IMR-90 (cell line): ENCODE data around the gene ERBB4. TPM values are rescaled to one million over a fixed set of nuclear protein-coding genes. Genes with fewer than 3 reads are reported as not detected.

Source experiments
- ATAC-seq: fragments of 200-7000 bp; cut with Tn5 transposase; 2 replicates; pipeline ENCODE4 v1.9.1; 2020; ENCODE audit warnings: low read depth, mild to moderate bottlenecking, moderate library complexity
- BruUV-seq: library from RNA; stranded (reverse); fragments of 400-500 nt; replicated peaks from 2 replicates; lab custom pipeline; 2021; lab: Mats Ljungman, UMichigan
- CTCF ChIA-PET: fragments of 300-600 bp; formaldehyde crosslinking; extraction: SDS; loops from one replicate; lab custom pipeline; 2021; ENCODE audit warnings: antibody characterized with exemption; lab: Yijun Ruan, JAX
- POLR2A ChIA-PET: fragments of 300-600 bp; sonication (Branson Sonifier 250); formaldehyde crosslinking; loops from one replicate; lab custom pipeline; 2022; ENCODE audit warnings: antibody characterized with exemption; ENCODE audit not compliant: unreplicated experiment; lab: Charles Lee
- DNase-seq: peaks from one replicate; pipeline ENCODE4 v3.0.0; 2013
- H2AFZ ChIP-seq: replicated peaks from 2 replicates; pipeline ENCODE3; 2013; ENCODE audit warnings: low read length, mild to moderate bottlenecking; ENCODE audit not compliant: poor library complexity
- H2AK5ac ChIP-seq: 2 replicates; pipeline ENCODE4 v1.6.1; 2013; ENCODE audit warnings: low read depth, low read length, inconsistent platforms
- H2AK9ac ChIP-seq: replicated peaks from 2 replicates; pipeline ENCODE3; 2013; ENCODE audit warnings: mild to moderate bottlenecking, low read depth, low read length, moderate library complexity; ENCODE audit not compliant: poor library complexity
- H2BK120ac ChIP-seq: 2 replicates; pipeline ENCODE4 v1.6.1; 2013; ENCODE audit warnings: low read depth, low read length, inconsistent platforms
- H2BK15ac ChIP-seq: 3 replicates; pipeline ENCODE4 v1.6.1; 2013; ENCODE audit warnings: low read depth, low read length, inconsistent platforms
- H2BK20ac ChIP-seq: 2 replicates; pipeline ENCODE4 v1.6.1; 2013; ENCODE audit warnings: low read depth, mild to moderate bottlenecking, inconsistent platforms, low read length, moderate library complexity
- H2BK5ac ChIP-seq: 2 replicates; pipeline ENCODE4 v1.6.1; 2013; ENCODE audit warnings: mild to moderate bottlenecking, low read depth, low read length, inconsistent platforms; ENCODE audit not compliant: poor library complexity, severe bottlenecking
- H3K14ac ChIP-seq: replicated peaks from 2 replicates; pipeline ENCODE4 v1.6.1; 2013; ENCODE audit warnings: low read depth, low read length, inconsistent platforms
- H3K18ac ChIP-seq: 2 replicates; pipeline ENCODE4 v1.6.1; 2013; ENCODE audit warnings: low read depth, low read length, control low read depth
- H3K23ac ChIP-seq: 2 replicates; pipeline ENCODE4 v1.6.1; 2013; ENCODE audit warnings: low read depth, low read length, inconsistent platforms
- H3K27ac ChIP-seq: 2 replicates; pipeline ENCODE4 v1.5.1; 2013; ENCODE audit warnings: mild to moderate bottlenecking, control low read depth, low read length; ENCODE audit not compliant: insufficient read depth
- H3K27me3 ChIP-seq: 2 replicates; pipeline ENCODE4 v1.6.1; 2013; ENCODE audit warnings: low read length; ENCODE audit not compliant: control insufficient read depth, insufficient read depth
- H3K36me3 ChIP-seq: 2 replicates; pipeline ENCODE4 v1.6.1; 2013; ENCODE audit warnings: low read length, mixed read lengths; ENCODE audit not compliant: control insufficient read depth, insufficient read depth
- H3K4ac ChIP-seq: 2 replicates; pipeline ENCODE4 v1.6.1; 2013; ENCODE audit warnings: low read depth, low read length, inconsistent platforms
- H3K4me1 ChIP-seq: 2 replicates; pipeline ENCODE4 v1.6.1; 2013; ENCODE audit warnings: low read length, mixed read lengths; ENCODE audit not compliant: control insufficient read depth, insufficient read depth
- H3K4me2 ChIP-seq: 2 replicates; pipeline ENCODE4 v1.6.1; 2013; ENCODE audit warnings: low read depth, mild to moderate bottlenecking, control low read depth, low read length, moderate library complexity
- H3K4me3 ChIP-seq: 2 replicates; pipeline ENCODE4 v1.5.1; 2013; ENCODE audit warnings: low read depth, mild to moderate bottlenecking, control low read depth, low read length, moderate library complexity; ENCODE audit not compliant: insufficient read depth
- H3K56ac ChIP-seq: 2 replicates; pipeline ENCODE4 v1.6.1; 2013; ENCODE audit warnings: low read length, inconsistent platforms; ENCODE audit not compliant: insufficient read depth; ENCODE audit errors: extremely low read depth
- H3K79me1 ChIP-seq, 2 experiments: 2 replicates each; pipeline ENCODE4 v1.6.1; 2013; ENCODE audit warnings: low read length in 2 of 2, inconsistent platforms in 1 of 2, low read depth in 1 of 2
- H3K9ac ChIP-seq: 2 replicates; pipeline ENCODE4 v1.6.1; 2013; ENCODE audit warnings: low read depth, low read length, control low read depth
- H3K9me1 ChIP-seq: 2 replicates; pipeline ENCODE4 v1.6.1; 2013; ENCODE audit warnings: low read length, inconsistent platforms; ENCODE audit not compliant: insufficient read depth
- H3K9me3 ChIP-seq: 2 replicates; pipeline ENCODE4 v1.6.1; 2013; ENCODE audit warnings: low read length; ENCODE audit not compliant: control insufficient read depth, insufficient read depth
- H4K20me1 ChIP-seq: 2 replicates; pipeline ENCODE4 v1.6.1; 2013; ENCODE audit warnings: low read length, inconsistent platforms; ENCODE audit not compliant: insufficient read depth
- H4K5ac ChIP-seq: 2 replicates; pipeline ENCODE4 v1.6.1; 2013; ENCODE audit warnings: mild to moderate bottlenecking, low read depth, low read length, control low read depth
- H4K8ac ChIP-seq, 2 experiments: 2 replicates each; pipeline ENCODE4 v1.6.1; 2013; ENCODE audit warnings: low read depth in 2 of 2, low read length in 2 of 2, control low read depth in 1 of 2, inconsistent platforms in 1 of 2
- H4K91ac ChIP-seq: 2 replicates; pipeline ENCODE4 v1.6.1; 2013; ENCODE audit warnings: low read depth, low read length, inconsistent platforms; ENCODE audit not compliant: insufficient read depth
- BHLHE40 ChIP-seq: fragments of 150-350 bp; IDR thresholded peaks from 2 replicates; pipeline ENCODE4 v1.6.1; 2016; ENCODE audit warnings: mild to moderate bottlenecking, low read depth, low read length
- CEBPB ChIP-seq: IDR thresholded peaks from 2 replicates; pipeline ENCODE4 v1.6.1; 2012; ENCODE audit warnings: low read depth, low read length, improper control_type of control experiment
- FOS ChIP-seq: fragments of 150-350 bp; IDR thresholded peaks from 2 replicates; pipeline ENCODE4 v1.6.1; 2016; ENCODE audit warnings: low read depth, low read length
- MXI1 ChIP-seq: IDR thresholded peaks from 2 replicates; pipeline ENCODE4 v1.6.1; 2012; ENCODE audit warnings: low read depth, mild to moderate bottlenecking, low read length, moderate library complexity, borderline replicate concordance
- RAD21 ChIP-seq: IDR thresholded peaks from 2 replicates; pipeline ENCODE4 v1.6.1; 2012; ENCODE audit warnings: low read length, improper control_type of control experiment
- WGBS, 2 experiments: methylation state at CpG; one replicate each; pipeline versions ENCODE4 v1.1.5 to v1.1.7; 2013; ENCODE audit warnings: missing lambda C conversion rate in 2 of 2; ENCODE audit not compliant: insufficient read length in 1 of 2; ENCODE audit errors: extremely low coverage in 2 of 2; 5-methylcytosine and 5-hydroxymethylcytosine counted together
- dilution Hi-C: fragments of 300-500 bp; cut with HindIII; formaldehyde crosslinking; loops from one replicate; pipeline ENCODE4 v1.14.3; 2018; ENCODE audit warnings: low sequenced_read_pairs; ENCODE audit not compliant: unreplicated experiment
- in situ Hi-C: fragments of 300-500 bp; cut with MboI; formaldehyde crosslinking; loops from 3 replicates; pipeline ENCODE4 v1.14.3; 2019; ENCODE audit warnings: low sequenced_read_pairs, inconsistent platforms, mixed read lengths
- intact Hi-C: fragments of 100-400 bp; cut with micrococcal nuclease; formaldehyde crosslinking; loops from 2 replicates; pipeline ENCODE4 v1.10.0; 2022
- polyA plus RNA-seq, 3 experiments: library from polyadenylated mRNA; depleted of rRNA; stranded (reverse); fragments of >200 nt; gene quantifications; 2 replicates each; pipeline ENCODE4 v1.2.3, GENCODE V29; 2012; ENCODE audit warnings: low replicate concordance in 1 of 3
- total RNA-seq: library from RNA; depleted of rRNA; stranded (reverse); fragments of >200 nt; gene quantifications from 2 replicates; pipeline ENCODE4 v1.2.3, GENCODE V29; 2012

Gene ERBB4
- total and polyA plus RNA-seq, 2 of the 4 experiments (the other 2 are of a cell fraction) = not detected

GRCh38 chr2:211994806-211995205 lies 543.8 kb downstream of the ERBB4 start:
- Histone ChIP-seq H4K20me1 (no peaks in the 10 kb centered on the region), H3K79me1 (no peaks in the 10 kb centered on the region), H2AK5ac (no peak overlapping the region), H3K4ac (no peak overlapping the region), H2BK20ac (no peak overlapping the region), H3K9me1 (no peaks in the 10 kb centered on the region), H3K36me3 (no peaks in the 10 kb centered on the region), H2AK9ac (no peak overlapping the region), H3K23ac (no peak overlapping the region), H3K27me3 (no peaks in the 10 kb centered on the region), H3K9ac (no peak overlapping the region), H2BK120ac (no peak overlapping the region), H4K5ac (no peak overlapping the region), H4K91ac (no peak overlapping the region), H2BK15ac (no peak overlapping the region), H3K4me1 (no peaks in the 10 kb centered on the region), H3K56ac (no peak overlapping the region), H3K18ac (no peak overlapping the region), H2AFZ (no peak overlapping the region), H4K8ac (no peak overlapping the region), H3K14ac (no peak overlapping the region), H3K4me2 (no peak overlapping the region), H3K27ac (no peak overlapping the region), H2BK5ac (no peak overlapping the region), H3K9me3 (no peaks in the 10 kb centered on the region), H3K4me3 (no peak overlapping the region)
- dilution Hi-C loops = no loop called here
- no CpG with 5 or more reads among the region's 2 CpGs for WGBS, 2 experiments
- ATAC-seq (no peak), DNase-seq (no peak)
- in situ Hi-C loops = no loop called here
- ChIA-PET POLR2A (no interaction called here), CTCF (no interaction called here)
- intact Hi-C loops = no loop called here
- no TSS peak for BruUV-seq
- no peak for TF ChIP-seq RAD21
- TF ChIP-seq CEBPB = no peak
- no peak for TF ChIP-seq FOS
- no peak for TF ChIP-seq BHLHE40
- TF ChIP-seq MXI1 = no peak
